CD4-positive, alpha-beta T cell treated with Interleukin-21 for 1 hour (primary cell): ENCODE data around the gene EFEMP2.

Experiments used
- DNase-seq: peaks from one replicate; pipeline ENCODE4 v3.0.0-alpha.2; 2020

The EFEMP2 gene

GRCh38 chr11:65900125-65900898 lies 27.7 kb upstream of the EFEMP2 start, which contains the start of gene FOSL1:
TSS of gene FOSL1 (minus strand) at chr11:65900388. CDS start at chr11:65900339, 49 bp downstream.
- peak; percentile 97 for DNase-seq

- DNase-seq = peak; percentile 55
Observed at GRCh38 chr11:65899356-65900124, 26.9 kb upstream of the EFEMP2 start.

- DNase-seq = no peak
Observed at GRCh38 chr11:65898656-65899355, 26.2 kb upstream of the EFEMP2 start.

- DNase-seq = no peak
Observed at GRCh38 chr11:65897020-65897471, 24.4 kb upstream of the EFEMP2 start.

GRCh38 chr11:65896034-65896999 lies 23.7 kb upstream of the EFEMP2 start:
- DNase-seq = no peak

GRCh38 chr11:65895482-65895981 lies 22.9 kb upstream of the EFEMP2 start:
- no peak for DNase-seq

- peak; percentile 59 for DNase-seq
Observed at GRCh38 chr11:65894034-65894591, 21.5 kb upstream of the EFEMP2 start.

GRCh38 chr11:65892661-65893317 lies 20.2 kb upstream of the EFEMP2 start:
- DNase-seq = no peak

GRCh38 chr11:65892137-65892540 lies 19.5 kb upstream of the EFEMP2 start:
- DNase-seq = peak; percentile 49

GRCh38 chr11:65891219-65892136 lies 18.9 kb upstream of the EFEMP2 start:
- peak; percentile 43 for DNase-seq

- peak; percentile 98 for DNase-seq
Observed at GRCh38 chr11:65890324-65891218, 18.0 kb upstream of the EFEMP2 start, which contains the start of gene CCDC85B. TSS of gene CCDC85B (plus strand) at chr11:65890673. CDS start at chr11:65890784, 111 bp downstream.

- DNase-seq = peak; percentile 96
Observed at GRCh38 chr11:65888163-65888814, 15.7 kb upstream of the EFEMP2 start, which contains the start of gene FIBP. TSS of gene FIBP (minus strand) at chr11:65888471. CDS start at chr11:65888418, 53 bp downstream.

GRCh38 chr11:65887723-65888162 lies 15.1 kb upstream of the EFEMP2 start:
- peak; percentile 23 for DNase-seq

- no peak for DNase-seq
Observed at GRCh38 chr11:65886826-65887722, 14.5 kb upstream of the EFEMP2 start.

GRCh38 chr11:65885808-65886536 lies 13.4 kb upstream of the EFEMP2 start:
- DNase-seq = no peak

- no peak for DNase-seq
Observed at GRCh38 chr11:65885231-65885630, 12.6 kb upstream of the EFEMP2 start.
